Measurements from ENCODE around the gene FAM184A.
"Not testable (repeated sequence)": the region's sequence is repeated elsewhere in the genome, so short reads cannot be mapped to it uniquely, and the experiment has no call there.

Gene FAM184A

GRCh38 chr6:119052987-119053386 is 25.5 kb downstream of the FAM184A start:
- DNase-seq: no peak

GRCh38 chr6:119052292-119052889 is 26.1 kb downstream of the FAM184A start:
- DNase-seq: no peak

DNA sequence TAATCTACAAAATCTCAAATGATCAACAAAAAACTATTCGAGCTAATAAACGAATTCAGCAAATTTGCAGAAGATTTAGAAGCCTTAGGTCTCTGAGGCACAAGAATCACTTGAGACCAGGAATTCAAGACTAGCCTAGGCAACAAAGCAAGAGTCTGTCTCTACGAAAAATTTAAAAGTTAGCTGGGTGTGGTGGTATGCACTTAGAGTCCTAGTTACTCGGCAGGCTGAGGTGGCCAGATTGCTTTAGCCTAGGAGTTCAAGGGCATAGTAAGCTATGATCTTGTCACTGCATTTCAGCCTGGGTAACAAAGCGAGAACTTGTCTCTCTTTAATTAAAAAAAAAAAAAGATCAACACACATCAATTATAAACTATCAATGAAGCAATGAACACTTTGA is 34.2 kb downstream of the FAM184A start:
- DNase-seq: no peak

- DNase-seq: no peak
These were observed 34.7 kb downstream of the FAM184A start for GRCh38 chr6:119043783-119044182.

DNA sequence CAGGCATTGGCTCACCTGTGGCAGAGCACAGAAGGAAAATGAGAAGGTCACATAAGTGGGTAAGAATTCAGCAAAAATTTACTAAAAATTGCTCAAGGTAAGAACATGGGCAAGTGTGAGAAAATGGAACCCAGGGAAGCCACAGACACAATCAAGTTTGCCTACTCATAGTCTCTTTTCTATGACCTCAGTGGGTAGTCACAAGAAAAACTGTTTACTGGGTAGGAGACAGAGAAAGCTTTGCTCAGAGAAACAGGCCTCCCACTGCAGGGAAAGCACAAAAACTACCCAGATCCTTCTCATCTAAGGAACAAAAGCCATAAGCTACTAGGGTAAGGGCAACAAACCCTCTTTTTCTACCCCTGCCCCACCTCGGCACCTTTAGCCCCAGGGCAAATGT is 35.2 kb downstream of the FAM184A start:
- no peak for DNase-seq

- no peak for DNase-seq
These were observed 37.8 kb downstream of the FAM184A start for GRCh38 chr6:119040636-119041035.

DNA sequence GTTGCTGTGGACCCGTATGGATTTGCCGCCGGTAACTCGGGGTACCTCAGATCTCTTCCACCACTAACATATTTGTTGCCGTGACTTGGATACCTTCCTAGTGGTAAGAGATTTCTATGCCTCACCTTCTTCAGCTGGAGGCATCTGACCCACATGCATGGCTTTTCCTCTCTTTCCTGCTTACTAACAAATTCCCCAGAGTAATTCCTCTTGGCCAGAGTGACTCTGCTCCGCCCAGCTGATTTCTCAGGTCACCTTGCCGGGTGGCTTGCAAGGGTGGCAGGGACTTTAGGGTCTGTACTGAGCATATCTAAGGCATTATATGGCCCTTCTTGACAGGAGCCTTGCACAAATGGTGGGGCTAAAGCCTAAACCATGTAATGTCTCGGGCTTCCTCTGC is 38.2 kb downstream of the FAM184A start:
- DNase-seq: no peak

- DNase-seq: no peak
These were observed 40.4 kb downstream of the FAM184A start for GRCh38 chr6:119037941-119038623.

DNA sequence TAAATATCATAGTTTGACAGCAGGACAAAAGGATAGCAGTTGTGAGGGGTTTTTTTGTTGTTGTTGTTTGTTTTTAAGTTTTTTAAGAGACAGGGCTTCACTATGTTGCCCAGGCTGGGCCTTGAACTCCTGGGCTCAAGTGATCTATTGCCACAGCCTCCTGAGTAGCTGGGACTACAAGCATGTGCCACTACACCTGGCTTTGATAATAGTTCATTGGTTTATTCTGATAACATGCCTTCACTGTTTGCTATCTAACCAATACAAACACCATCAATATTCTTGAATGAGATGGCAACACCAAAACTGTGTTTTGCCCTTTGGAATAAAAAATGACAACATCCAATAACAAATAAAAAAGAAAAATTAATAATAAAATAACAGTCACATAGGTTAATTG is 41.2 kb downstream of the FAM184A start:
- no peak for DNase-seq

GRCh38 chr6:119036081-119036480 is 42.4 kb downstream of the FAM184A start:
- DNase-seq: no peak

DNA sequence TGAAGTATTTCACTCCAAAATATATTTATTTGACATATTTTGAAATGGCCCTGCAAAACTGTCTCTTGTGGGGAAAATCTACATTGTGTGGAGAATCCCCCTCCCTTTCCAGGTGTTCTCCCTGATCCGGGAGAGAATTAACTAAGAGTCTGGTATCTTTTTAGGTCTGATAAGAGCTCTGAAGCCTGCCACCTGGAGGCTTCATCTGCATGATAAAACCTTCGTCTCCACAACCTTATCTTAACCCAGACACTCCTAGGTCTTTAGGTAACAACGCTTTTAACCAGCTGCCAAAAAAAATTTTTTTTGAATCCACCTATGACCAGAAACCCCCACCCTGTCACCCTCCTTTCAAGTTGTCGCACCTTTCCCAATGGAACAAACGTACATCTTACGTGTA is 43.0 kb downstream of the FAM184A start:
- DNase-seq: no peak

DNA sequence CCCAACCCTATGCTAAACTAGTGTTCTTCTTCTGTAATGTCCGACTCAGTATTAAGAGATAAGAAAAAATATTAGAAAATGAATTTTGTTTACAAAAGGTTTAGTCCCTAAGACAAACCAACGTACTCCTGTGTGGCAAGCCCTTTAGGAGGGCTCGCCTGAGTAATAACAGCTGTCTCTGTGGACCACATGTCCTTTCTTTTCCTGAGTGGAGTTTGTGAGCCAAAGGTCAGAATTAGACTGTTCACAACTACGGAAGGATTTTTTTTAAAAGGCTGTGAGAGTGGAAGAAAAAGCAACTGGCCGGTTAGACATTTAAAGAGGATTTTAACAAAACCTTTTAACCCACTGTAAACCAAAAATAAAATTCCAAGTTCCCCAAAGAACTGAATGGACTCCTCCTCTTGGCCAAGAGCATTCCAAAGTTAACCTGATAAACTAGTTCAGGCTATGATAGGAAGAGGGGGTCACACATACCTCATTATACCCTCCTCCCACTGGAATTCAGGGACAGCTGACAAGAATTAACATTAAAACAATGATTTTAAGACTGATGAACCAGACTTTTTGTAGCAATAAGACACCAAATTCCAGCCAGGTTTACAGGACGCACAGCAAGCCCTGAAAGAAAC is 43.5 kb downstream of the FAM184A start:
- no peak for DNase-seq

- no peak for DNase-seq
These were observed 46.0 kb downstream of the FAM184A start for GRCh38 chr6:119032428-119032827.

- no peak for DNase-seq
These were observed 47.7 kb downstream of the FAM184A start for GRCh38 chr6:119030759-119031158.

DNA sequence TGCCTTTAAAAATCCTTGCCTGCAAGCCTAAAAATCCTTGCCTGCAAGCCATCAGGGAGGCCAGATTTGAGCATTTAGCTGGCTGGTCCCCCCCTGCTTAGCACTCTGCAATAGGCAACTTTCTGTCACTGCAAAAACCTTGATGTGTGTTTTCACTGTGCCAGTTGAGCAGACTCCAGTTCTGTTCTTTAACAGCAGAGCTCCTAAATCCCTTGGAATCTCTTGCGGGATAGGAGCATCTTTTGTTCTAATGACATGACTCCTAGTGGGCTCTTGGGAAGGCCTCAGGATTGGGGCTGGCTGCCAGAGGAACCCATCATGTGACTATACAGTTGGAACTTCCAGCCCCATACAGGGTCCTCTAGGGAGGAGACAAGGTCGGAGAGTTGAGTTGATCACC is 50.4 kb downstream of the FAM184A start:
- DNase-seq: no peak

GRCh38 chr6:119027465-119027864 is 51.0 kb downstream of the FAM184A start:
- DNase-seq: no peak

GRCh38 chr6:119026822-119027221 is 51.6 kb downstream of the FAM184A start:
- DNase-seq: no peak

DNA sequence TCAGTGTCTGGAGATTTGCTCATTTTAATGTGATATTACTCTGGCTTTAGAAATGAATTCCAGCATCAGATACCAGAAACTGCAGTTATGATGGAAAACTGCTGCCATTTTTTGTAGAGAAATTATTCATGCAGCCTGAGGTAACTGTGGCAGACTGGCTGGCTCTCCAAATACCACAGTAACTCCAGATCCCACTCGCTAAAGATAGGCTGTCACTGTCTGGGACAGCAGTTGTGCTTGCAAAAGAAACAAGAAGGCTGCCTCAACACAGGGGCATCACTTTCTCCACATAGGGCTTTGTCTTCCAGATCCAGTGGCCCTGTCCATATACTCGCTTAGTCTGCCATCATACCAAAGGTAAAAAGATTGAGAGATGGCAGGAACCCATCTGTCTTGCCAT is 52.7 kb downstream of the FAM184A start:
- no peak for DNase-seq

DNA sequence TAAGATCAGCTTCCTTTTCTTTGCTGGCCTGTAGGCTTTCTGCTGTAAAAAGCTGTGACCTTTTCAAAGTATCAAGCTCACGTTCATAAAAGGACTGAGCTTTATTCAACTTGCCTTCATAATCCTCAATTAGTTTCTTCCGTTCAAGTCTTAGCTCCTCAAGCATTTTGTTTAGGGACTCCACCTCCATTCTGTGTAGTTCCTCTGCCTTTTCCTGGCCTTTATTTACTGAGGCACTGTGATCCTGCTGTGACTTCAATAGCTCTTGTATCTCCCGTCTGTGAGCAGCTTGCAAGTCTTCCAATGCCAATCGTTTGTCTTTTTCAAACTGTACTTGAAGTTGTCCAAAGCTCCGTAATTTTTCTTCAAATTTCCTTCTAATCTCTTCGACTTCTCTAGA is 54.4 kb downstream of the FAM184A start:
- no peak for DNase-seq

DNA sequence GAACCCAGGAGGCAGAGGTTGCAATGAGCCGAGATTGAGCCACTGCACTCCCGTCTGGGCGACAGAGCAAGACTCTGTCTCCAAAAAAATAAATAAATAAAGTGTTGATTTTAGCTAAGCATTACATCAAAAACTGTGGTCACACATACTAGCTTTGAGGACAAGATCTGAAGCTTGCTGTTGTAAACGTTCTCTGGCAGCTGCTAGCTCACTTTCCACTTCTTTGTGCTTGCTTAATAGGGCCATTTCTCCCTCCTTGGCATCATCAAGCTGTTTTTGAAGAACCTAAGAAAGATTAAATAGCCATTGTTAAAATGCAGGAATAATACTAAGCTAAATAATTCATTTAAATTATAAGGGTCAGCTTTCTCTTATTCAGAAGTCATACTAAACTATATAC is 55.7 kb downstream of the FAM184A start:
- DNase-seq: no peak

DNA sequence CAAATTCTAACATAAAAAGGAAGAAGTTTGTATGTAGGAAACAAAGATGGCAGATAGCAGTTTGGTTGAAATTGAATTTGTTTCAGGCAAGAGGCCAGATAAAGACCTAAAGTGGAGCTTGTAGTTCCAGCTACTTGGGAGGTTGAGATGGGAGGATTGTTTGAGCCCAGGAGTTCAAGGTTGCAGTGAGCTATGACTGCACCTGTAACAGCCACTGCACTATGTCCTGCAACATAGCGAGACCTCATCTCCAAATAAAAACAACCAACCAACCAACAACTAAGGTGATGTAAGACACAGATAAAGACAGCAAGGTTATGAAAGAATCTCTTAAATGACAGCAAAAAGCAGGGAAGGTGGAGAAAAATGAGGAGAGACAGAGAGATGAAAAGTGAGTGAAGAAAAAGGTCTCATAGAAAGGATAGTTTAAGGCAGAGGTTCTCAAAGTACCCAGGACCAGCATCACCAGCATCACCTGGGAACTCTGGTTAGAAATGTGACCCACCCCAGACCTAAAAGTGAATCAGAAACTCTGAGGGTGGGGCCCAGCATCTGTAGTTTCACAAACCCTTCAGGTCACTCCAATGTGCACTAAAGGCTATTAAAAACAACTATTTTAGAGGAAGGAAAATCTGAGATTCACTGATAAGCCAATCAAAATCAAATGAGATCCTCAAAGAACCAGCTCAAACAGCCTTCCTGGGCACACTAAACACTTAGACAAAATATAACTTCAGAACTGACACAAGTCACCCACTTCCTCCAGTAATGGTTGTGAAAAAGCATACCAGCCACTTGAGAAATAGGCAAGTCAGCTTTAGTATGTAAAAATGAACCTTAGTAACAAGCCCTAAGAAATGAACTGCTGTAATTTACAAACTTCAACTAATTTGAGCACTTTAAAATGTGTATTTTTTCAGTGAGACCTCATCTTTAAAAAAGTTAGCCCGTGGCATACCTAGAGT is 57.6 kb downstream of the FAM184A start:
- DNase-seq: no peak

DNA sequence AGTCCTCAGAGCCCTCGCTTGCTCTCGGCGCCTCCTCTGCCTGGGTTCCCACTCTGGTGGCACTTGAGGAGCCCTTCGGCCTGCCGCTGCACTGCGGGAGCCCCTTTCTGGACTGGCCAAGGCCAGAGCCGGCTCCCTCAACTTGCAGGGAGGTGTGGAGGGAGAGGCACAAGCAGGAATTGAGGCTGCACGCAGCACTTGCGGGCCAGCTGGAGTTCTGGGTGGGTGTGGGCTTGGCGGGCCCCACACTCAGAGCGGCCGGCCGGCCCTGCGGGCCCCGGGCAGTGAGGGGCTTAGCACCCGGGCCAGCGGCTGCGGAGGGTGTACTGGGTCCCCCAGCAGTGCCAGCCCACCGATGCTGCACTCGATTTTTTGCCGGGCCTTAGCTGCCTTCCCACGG is 63.3 kb downstream of the FAM184A start:
- DNase-seq: not testable (repeated sequence)

DNA sequence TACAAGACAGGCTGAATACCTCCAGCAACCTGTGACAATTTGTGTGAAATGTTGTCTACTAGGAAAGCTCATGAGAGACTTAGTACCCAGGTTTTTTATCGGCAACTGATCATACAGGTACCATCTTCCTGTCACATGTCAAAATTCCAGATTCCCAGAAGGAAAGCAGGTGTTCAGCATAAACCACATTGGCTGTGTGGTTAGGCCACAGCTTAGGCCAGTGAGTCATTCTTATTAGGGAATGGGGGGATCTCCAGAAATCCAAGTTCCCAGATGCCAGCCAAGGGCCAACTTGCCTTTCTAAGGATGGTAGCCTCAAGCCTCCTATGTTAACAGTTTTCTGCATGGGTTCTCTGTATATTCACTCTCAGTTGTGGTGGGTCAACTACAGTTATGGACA is 65.9 kb downstream of the FAM184A start:
- no peak for DNase-seq

Data from DMS153 (cell line).